T-helper 2 cell (primary cell): Measurements from ENCODE around the gene PARP16.
"Not testable (repeated sequence)": the region's sequence is repeated elsewhere in the genome, so short reads cannot be mapped to it uniquely, and the experiment has no call there.

ENCODE experiments used
- DNase-seq, 5 experiments: peaks; one replicate each; pipeline versions ENCODE4 v3.0.0 to v3.0.0-alpha.2; 2012 to 2022

Gene PARP16

DNA sequence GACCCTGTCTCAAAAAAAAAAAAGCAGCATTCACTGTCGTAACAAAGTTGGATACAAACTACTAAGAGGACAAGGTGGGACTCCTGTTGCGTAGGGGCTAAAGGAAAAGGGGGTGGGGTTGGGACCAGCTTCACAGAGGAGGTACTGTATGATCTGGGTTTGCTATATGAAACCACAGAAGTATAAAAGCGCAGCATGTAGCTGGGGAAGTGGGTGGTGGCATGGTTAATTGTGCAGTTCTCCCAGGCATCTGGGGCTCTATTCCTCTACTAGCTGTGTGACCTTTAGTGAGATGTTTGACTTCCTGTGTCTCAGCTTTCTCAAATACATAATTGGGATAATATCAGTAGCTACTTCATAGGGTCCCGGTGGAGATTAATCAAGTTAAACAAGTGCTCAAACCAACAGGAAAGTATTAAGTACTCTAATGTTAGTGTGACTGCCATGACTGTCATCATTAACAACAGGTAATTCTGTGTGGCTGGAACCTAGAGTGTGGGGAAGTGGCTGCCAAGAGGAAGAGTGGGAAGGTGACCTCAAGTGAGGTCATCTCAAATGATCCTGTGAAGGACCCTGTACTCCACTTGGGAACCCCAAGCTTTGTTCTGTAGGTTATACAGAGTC, 11.5 kb downstream of the PARP16 start:
- DNase-seq, result no peak

- peak in 1 of 5 experiments; percentile 26 for DNase-seq
These were observed 15.7 kb downstream of the PARP16 start for GRCh38 chr15:65270811-65271545.

- DNase-seq, result no peak
These were observed 18.3 kb downstream of the PARP16 start for GRCh38 chr15:65268411-65268810.

GRCh38 chr15:65266469-65266868, 20.2 kb downstream of the PARP16 start:
- no peak for DNase-seq

DNA sequence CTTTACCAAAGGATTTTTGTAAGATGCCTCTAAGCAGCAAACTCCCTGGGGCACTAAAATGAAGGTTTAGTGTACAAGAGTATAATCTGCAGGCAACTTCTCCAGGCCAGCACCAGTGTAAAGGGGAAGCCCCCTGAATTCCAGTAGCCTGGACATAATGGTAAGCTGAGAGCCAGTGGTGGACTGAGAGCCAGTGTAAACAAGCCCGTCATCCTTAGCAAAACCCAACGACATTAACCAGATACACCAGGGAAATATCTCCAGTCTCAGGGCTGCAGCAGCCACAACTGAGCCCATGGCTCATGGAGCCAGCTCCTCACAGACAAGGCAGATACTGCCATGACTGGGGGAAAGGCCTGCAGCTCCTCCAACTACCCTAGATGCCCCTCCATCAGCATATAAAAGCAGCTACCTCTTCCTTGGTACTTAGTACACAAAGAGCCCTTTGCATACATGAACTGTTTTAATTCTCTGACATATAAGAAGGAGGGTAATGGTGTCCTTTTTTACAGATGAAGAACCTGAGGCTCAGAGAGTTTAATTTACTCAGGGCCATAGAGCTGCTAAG, 21.7 kb downstream of the PARP16 start:
- DNase-seq, result no peak

DNA sequence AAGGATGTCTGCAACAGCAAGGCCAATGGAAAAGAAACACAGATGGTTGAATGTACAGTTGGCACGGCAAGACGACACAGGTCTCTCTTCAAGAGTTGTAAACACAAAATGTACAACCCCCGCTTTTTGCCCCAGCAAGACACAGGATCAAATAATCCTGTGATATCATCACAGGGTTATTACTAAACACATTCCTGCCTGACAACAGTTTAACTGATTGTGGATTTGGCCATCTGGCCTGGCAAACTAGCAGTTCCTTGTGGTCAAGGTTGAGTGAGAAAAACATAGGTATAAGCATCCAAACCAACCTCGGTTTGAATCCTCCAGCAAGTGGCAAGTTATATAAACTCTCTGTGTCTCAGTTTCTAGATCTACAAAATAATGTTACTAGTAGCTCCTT, 23.4 kb downstream of the PARP16 start:
- DNase-seq, result no peak

DNA sequence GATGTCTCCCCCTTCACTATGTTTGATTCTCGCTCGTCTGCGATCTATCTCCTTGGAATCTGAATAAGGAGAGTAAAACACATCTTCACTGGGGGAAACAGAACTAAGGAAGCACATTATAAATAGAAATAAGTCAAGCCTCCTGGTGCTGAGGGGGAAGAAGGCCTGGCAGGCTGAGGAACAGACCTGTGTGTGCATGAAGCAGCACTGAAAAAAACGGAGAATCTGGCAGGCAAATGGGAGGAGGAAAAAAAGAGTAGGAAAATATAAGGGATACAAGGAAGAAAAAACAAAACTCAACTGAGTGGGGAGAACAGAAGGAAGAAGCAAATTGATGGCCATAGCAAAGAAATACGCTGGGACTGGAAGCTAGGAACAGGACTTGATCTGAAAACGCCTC, 25.7 kb downstream of the PARP16 start:
- no peak for DNase-seq

GRCh38 chr15:65259367-65259797, 27.3 kb downstream of the PARP16 start:
- DNase-seq, result no peak

DNA sequence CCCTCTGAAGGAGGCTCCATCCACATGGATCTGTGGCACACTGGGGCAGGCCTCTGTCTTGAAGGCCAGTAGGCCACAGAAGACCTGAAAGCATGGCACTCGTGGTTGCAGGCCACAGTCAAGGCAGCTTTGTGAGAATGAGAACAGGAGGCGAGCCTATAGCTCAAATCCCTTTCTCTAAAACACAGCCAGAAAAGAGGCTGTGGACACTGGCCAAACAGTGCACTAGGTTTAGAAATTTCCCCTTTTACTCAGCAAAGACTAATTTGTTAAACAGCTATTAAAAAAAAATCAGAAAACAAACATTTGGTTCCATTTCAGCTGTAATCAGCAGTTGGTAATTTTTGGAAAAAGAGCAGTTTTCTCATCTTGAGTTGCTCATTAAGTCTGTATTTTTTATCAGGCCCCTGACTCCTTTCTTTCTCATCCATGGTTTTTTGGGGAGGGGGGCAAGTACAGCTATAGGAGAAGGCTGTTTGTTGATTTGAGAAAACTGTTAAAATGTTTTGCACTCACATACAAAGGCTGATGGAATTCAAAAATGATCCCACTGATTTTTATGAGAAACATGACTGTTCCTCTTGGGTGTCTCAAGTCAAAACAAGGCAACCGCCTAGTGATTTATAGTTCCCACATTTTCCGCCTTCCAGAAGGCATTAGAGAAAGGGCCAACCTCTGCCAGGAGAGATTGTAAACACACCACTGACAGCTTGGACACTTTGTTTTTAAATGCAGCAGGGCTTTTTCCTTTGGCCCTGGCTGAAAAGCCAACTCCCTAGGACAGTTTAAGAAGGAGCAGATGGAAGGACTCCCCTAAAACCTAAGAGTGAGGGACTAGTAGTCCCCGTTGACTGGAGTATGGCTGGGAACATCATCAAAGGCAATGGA, 28.1 kb downstream of the PARP16 start:
- DNase-seq, result no peak

DNA sequence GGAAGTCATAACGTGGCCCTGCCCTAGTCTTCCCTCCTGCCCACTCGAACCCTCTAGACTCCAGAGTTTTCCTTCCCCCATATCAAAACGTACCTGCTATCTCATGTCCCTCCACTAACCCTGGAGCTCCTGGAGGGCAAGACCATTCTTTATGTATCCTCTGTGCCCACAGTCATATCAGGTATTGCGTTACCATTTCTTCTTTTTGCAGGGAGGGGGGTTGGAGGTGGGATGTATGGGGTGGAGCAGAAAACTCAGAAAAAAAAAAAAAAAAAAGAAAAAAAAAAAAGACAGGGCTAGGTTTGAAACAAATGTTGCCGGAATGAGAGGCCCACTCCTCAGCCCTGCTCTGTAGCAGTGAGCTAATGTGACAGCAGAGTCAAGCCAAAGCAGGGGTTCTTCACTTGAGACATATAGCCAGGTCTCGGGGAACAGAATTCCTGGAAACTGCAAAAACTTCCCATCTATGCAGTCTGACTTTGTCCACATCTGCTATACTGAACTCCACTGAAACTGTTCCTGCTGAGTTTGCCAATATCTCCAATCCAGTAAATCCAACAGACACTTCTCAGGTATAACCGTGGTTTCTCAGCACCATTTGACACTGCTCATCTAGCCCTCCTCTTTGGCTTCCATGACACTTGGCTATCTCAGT, 31.1 kb downstream of the PARP16 start:
- DNase-seq, result no peak

GRCh38 chr15:65254758-65255157, 31.9 kb downstream of the PARP16 start:
- DNase-seq, result no peak

- no peak for DNase-seq
These were observed 32.3 kb downstream of the PARP16 start for GRCh38 chr15:65254356-65254755.

GRCh38 chr15:65249641-65250040, 37.0 kb downstream of the PARP16 start:
- peak in 2 of 5 experiments; percentile 9 to 44 for DNase-seq

DNA sequence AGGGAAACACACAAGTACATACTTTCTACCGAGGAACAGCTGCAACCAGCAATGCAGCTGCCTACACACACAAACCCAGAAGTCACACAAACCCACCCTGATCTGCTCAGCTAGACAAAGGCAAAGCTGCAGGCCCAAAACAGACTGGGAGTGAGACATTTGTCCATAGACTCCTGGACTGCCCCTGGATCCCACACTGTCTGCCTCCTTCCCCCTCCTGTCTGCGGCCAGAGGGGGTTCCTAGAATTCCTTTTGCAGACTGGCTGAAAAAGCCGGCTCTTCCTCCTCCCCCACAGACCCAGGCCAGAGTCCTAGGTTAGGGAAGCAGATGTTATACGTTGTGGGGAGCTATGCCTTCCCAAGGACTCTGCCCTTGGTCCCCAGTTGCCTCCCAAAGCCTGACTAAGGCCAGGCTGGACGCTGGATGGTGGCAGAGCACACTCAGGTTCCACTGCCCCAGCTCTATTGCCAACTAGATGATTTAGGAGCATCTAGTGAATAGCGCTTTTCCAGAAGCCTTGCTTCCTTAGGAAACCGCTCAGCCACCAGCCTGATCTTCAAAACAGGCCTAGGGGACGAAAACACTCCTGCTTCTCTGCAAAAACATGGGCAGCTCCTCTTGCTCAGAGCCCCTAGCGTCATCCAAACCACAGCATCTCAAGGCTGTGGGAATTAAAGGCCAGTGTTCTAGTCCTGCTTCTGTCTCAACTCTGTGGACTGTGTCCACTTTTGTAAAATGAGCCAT, 38.0 kb downstream of the PARP16 start:
- DNase-seq, result no peak

DNA sequence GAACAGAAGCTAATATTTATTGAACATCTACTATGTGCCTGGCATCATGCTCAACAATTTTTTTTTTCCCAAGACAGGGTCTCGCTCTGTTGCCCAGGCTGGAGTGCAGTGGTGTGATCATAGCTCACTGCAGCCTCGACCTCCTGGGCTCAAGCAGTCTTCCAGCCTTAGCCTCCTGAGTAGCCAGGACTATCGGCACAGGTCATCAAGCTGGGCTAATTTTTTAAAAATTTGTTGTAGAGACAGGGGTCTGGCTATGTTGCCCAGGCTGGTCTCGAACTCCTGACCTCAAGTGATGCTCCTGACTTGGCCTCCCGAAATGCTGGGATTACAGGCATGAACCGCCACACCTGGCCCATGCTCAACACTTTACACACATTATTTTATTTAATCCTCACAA, 39.7 kb downstream of the PARP16 start:
- no peak for DNase-seq

DNA sequence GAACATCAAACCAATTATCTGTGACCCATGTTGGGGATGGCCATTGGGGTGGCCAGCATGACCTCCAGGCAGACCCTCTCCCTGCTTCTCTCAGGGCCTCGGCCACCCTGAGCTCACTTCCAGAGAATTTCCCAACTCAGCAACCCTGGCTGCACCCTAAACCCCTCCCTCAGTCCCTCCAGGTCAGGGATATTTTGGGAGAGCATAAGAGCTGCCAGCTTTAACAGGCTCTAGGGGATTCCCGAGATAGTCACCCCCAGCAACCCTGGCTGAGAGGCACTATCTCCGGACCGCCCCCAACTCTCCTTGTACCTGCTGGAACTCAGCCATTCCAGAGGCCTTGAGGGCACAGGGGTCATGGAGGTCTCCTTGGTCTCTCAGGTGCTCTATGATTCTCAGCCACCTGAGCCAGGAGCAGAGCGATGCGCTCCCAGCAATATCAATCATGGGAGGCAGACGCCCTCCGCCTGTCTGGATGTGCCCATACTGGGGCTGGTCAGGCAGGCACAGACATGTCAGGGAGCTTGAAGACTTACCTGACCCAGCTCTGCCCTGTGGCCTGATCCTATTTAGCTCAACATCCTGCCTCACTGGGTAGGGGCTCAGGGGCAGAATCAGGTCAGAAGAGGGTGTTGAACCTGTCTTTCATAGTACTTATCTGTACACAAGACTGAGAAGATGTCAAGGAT, 40.5 kb downstream of the PARP16 start:
- no peak for DNase-seq

DNA sequence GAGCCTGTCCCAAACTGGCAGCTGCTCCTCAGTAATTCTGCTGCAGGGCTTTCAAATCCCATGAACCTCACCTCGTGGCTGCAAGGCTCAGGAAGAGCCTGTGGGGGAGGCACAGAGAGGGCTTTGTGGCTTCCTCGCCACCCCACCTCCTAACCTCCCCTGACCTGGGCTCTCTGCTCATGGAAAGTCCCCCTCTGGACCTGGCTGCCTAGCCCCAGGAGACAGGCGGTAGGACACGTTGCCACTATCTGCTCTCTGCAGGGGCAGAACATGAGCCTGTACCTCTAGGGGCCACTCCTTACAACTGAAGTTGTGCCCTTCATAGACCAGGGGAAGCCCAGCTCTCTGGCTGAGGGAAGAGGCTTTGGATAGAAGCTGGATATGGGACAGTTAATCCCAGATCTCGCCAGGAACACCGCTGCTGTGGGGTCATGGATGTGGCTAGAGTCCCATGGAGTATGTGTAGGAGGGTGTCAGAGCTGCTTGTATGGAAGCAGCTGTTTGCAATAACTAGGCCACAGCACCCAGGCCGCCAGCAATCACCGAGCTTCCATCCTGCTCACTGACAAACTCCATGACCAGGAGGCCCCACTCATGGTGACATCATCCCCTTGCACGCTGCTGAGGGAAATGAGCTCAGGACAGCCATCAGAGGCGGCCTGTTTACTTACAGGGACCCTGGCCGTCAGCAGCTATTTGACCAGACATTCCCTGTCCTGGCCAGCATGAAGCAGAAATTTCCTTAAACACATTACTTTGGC, 41.4 kb downstream of the PARP16 start:
- DNase-seq, result no peak

DNA sequence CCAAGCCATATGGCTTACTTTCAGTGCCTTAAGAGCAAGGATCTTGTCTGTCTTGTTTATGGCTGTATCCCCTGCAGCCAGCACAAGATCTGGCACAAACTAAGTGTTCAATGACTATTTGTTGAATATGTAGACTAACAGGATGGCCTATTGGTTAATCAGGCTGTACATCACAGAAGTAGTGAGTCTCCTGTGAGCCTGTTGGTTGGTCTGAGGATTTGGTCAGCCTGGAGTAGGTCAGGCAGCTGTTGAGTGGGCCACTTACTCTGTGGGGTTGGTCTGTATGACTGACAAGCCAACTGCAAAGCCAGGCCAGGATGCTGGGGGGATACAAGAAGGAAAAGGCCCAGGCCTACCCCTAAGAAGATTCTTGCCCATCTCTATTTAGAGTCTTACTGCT, 42.0 kb downstream of the PARP16 start:
- DNase-seq, result no peak

- not testable (repeated sequence) for DNase-seq
These were observed 50.2 kb downstream of the PARP16 start for GRCh38 chr15:65236443-65236842.

- DNase-seq, result no peak
These were observed 53.0 kb downstream of the PARP16 start for GRCh38 chr15:65233696-65234095.
